HG03565 (cell line): ENCODE results near the gene TEKT2.

Source experiments
- ATAC-seq: cut with Tn5 transposase; IDR thresholded peaks from one replicate; pipeline ENCODE4 v1.9.1; 2021; ENCODE audit warnings: mild to moderate bottlenecking, moderate library complexity; ENCODE audit not compliant: unreplicated experiment

TEKT2 gene, protein sequence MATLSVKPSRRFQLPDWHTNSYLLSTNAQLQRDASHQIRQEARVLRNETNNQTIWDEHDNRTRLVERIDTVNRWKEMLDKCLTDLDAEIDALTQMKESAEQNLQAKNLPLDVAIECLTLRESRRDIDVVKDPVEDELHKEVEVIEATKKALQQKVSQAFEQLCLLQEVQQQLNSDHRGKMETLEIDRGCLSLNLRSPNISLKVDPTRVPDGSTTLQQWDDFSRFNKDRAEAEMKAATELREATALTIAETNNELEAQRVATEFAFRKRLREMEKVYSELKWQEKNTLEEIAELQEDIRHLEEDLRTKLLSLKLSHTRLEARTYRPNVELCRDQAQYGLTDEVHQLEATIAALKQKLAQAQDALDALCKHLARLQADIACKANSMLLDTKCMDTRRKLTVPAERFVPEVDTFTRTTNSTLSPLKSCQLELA

DNA sequence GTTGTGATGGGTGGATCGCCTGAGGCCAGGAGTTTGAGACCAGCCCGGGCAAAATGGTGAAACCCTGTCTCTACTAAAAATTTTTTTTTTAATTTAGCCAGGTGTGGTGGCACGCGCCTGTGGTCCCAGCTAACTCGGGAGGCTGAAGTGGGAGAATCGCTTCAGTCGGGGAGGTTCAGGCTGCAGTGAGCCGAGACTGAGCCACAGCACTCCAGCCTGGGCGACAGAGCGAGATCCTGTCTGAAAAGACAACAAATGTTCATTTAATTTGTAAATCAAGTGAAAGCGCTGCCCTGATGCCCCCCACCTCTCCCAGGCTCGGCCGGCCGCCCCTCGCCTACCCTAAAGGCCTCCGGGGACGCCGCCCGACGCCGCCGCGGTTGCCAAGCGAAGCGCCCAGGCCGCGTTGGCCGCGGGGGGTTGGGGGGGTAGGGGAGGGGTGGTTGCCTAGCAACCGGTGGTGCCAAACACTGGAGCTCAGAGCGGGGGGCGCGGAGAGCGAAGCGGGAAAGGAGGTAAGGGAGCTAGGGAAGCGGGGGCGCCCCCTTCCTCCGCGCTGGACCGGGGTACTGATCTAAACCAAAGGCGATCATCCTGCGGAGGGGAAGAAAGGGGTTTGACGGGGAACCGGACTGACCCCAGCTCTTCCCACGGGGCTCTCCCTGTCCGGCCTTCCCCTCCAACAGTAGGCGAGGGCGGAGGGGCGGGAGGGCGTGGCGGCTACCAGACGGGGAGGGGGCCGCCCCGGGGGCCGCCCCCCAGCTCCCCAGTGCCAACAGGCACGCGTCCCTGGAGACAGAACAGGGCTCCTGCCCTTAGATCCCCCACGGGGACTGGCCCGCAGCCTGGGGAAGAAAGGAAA lies at the start of gene TEKT2:
Gene TEKT2 (plus strand): TSS at position 460 of the 862 bp plus-strand sequence. CDS start 828 bp downstream, outside the sequence.
- no peak for ATAC-seq

DNA sequence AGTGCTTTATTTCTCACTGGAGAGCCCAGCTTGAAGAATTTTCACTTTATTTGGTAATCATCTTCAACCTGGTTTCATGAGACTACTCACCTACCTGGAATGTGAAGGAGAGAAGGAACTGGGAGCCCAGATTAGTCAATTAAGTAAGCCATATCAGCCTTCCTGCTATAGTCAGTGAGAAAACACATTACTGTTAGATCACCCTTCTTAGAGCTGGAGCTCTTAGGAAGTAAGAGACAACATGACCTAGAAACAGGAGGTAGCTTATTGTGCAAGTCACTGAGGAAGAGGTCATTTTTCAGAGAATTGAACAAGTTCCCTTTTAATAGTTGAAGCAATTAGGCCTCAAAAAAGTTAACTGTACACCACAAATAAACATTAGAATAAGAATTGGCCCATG lies 49.2 kb upstream of the TEKT2 start:
- no peak for ATAC-seq

DNA sequence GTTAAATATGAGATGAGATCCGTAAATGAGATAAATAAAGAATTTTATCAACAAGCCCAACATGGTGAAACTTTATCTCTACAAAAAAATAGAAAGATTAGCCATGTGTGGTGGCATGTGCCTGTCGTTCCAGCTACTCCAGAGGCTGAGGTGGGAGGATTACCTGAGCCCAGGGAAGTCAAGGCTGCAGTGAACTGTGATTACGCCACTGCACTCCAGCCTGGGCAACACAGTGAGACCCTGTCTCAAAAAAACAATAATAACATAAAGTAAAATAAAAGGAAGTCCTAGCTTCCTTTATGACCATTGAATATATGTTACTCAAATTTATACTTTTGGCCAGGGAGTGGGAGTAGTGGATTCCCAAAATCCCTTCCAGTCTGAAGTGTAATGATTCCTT lies 48.7 kb upstream of the TEKT2 start:
- no peak for ATAC-seq

DNA sequence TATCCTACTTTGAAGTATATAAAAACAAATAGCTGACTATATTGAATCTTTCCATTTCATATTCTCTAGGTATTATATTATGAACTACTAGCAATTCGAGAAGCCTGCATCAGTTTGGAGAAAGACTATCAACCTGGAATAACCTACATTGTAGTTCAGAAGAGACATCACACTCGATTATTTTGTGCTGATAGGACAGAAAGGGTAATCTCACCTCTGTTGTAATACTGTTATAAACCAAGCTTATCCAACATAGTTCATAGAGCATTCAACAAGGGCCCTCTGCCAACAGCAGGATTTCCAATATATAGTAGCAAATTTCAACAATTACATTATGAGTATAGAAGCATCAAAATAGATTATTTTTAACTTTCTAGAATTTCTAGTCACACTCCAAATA lies 43.7 kb upstream of the TEKT2 start:
- no peak for ATAC-seq

DNA sequence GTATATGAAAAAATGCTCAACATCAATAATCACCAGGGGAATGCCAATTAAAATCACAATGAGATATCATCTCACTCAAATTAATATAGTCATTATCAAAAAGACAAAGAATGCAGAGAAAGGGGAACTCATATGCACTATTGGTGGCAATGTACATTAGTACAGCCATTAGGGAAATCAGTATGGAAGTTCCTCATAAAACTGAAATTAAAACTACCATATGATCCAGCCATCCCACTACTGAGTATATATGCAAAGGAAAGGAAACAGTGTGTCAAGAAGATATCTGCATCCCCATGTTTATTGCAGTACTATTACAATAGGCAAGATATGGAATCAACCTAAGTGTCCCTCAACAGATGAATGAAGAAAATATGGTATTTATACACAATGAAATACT lies 32.1 kb upstream of the TEKT2 start:
- ATAC-seq, result no peak

DNA sequence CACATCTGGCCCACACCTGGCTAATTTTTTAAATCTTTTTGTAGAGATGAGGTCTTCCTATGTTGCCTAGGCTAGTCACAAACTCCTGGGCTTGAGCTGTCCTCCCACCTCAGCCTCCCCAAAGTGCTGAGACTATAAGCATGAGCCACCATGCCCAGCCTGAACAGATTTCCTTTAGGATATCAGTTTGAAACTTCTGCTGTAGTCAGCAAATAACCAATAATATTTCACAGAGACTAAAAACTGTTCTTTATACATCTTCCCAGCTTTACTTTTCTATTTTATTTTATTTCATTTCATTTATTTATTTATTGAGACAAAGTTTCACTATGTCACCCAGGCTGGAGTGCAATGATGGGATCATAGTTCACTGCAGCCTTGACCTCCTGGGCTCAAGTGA lies 29.9 kb upstream of the TEKT2 start:
- no peak for ATAC-seq

DNA sequence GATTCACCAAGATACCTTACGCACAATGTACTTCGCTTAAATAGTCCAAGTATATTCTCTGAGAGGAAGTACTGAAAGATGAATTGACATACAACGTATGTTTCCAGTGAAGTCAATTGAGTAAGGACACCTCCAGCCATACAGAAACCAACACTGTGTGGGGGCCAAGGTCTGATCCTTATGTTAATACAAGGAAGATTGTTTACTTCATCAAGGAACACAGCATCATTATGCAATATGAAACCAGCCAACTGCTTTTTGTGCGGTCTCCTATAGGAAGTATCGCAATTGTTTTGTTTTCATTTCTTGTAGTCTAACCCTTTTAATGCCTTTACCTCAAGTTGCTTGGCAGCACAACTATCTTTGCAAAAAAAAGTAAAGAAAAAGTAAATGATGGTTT lies 28.2 kb upstream of the TEKT2 start:
- no peak for ATAC-seq

DNA sequence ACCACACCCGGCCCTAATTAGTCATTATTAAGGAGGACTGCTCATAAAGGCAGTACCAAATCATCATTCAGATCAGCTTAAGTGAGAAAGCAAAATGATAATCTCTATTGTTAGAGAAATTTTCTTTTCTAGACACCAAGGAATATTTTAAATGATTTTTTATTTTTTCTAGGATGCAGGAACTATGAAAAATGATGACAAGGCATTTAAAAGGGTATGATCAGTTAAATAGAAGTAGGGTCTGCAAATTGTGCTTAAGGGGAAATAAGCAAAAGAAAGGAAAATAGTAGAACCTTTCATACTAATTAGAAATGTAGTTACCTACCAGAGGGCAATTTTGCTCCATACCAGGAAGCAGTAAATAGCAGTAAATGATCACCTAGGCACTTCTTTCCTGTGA lies 21.6 kb upstream of the TEKT2 start:
- ATAC-seq, result no peak

DNA sequence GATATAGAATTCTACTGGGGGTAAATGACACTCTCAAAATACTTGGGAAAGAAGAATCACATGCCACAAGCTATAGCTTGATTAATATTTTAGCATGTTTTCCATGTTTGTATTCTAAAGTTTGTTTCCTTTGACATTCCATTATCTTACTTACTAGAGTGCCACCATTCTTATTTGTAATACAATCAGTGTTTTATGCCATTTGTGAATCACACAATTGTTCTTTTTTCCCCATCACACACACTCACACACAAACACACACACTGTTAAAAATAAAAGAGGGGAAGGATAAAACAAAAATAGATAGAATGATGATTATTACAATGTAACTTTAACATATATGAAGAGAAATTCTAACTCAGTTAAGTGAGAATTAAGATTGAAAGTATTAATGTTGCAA lies 16.0 kb upstream of the TEKT2 start:
- ATAC-seq, result no peak

DNA sequence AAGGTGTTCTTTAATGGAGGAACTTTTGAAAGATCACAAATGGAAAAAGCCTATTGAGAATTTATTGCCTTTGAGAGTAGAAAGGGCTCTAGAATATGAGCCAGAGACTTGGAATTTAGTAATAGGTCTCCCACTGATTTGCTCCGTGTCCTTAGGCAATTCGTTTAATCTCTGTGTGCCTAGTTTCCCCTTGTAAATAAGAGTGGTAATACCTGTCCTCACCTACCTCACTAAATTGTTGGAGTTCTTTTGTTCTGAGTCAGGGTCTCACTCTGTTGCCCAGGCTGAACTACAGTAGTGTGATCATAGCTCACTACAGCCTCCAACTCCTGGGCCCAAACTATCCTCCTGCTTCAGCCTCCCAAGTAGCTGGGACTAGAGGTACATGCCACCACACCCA lies 15.0 kb upstream of the TEKT2 start:
- no peak for ATAC-seq

DNA sequence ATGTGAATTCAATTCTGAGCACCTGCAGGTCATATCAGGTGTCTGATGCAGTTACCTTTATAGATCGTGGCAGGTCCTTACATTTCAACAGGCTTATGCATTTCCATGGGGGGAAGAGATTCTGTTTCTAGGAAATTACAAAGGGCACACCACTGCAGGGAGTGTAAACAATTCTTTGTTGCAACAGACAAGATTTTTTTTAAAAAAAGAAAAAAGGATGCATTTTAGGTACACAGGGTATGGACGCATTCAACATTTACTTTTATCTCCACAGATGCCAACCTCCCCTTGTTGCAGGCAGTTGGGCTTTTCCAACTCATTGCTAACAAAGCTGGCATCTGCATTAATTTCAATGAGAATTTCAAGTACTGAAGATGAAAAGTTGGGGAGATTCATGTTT lies 13.5 kb upstream of the TEKT2 start:
- no peak for ATAC-seq

DNA sequence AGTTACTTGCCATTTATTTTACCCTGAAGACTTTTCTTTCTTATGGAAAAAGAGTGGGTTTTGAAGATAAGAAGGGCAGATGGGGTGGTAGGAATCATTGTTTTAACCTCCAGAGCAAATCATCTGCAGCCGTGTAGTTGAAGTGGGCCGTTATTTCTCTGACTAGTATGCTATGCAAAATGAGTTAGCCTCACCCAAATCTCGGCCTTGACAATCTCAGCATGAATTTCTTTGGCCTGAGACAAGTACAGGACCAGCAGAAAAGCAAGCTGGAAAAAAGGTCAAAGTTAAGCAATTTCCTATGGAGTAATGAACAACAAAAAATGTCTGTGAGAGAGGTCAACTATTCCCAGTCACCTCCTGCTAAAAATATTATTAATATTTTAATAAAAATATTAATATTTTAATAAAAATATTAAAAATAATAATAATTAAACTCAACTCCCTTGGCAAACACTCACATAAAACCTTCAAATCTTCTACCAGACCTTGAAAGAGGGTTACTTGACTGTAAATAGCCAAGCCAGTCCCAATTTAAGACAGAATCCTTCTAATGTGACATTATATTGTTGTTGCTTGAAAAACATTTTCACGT lies 6.8 kb upstream of the TEKT2 start:
- ATAC-seq, result no peak

DNA sequence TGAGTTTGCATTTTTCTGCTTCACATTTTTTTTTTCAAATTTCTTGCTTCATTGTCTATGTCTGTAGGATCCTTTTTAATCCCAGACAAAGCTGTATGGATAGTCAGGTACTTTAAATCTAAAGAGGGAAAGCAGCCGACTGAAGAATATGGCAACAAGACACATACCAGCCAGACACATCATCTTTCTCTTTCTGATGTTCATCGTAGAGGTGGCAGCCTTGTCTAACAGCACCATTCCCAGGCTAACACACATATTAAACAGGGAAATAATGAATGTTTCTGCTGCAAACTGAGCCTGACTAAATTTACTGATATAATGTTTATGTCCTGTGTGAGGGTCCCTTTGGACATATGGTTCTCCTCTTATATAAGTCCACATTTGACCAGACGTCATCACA lies 3.7 kb upstream of the TEKT2 start:
- ATAC-seq, result no peak

DNA sequence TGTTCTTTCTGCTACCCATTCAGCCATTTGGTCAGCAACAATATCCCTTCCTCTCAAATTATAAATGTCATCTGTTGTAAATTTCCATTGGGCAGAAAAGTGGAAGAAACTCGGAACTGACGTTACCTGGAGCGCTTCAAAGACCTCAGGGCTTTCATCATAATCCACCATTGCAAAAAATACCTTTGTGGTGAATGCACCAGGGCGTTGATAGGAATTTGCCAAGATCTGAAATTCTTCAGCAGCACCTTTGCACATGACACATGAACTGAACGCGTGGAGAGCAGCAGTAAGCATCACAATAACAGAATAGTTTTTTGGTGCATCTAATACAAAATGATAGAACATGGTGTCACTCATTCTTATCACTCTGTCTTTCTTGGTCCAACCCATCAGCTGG lies 3.1 kb upstream of the TEKT2 start:
- ATAC-seq, result no peak

DNA sequence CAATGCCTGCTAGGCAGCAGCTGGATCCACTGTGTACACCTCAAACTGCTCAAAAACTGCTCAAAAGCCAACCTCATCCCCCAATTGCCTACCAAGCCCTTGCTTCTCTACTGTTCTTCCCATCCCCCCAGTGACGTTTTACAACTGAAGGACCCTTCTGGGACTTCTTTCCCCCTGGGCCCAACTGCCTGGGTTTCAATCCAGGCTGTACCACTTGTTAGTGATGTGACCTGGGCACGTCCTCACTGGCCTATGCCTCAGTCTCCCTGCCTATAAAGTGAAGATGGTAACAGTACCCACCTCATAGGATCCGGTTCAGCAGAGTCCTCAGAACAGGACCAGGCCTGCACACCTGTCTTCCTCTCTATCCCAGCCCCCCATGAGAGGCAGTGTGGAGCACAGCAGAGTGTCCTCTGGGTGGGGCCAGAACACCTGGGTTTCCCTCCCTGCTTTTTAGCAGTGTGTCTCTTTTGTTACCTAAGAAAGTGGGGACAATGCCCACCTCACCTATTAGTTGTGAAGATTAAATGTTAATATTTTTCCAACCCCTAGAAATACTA lies 1.9 kb upstream of the TEKT2 start:
- no peak for ATAC-seq

DNA sequence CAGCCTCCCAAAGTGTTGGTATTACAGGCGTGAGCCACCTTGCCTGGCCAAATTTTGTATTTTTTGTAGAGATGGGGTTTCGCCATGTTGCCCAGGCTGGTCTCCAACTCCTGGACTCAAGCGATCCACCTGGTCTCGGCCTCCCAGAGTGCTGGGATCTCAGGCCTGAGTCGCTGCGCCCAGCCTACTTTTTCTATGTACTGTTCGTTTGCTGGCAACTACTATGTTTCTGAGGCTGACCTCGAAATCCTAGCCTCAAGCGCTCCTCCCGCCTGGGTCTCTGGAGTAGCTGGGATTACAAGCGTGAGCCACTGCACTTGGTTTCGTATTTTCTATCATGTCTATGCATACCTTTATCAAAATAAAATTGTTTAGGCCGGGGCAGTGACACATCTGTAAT lies 675 bp upstream of the TEKT2 start:
- ATAC-seq, result no peak

DNA sequence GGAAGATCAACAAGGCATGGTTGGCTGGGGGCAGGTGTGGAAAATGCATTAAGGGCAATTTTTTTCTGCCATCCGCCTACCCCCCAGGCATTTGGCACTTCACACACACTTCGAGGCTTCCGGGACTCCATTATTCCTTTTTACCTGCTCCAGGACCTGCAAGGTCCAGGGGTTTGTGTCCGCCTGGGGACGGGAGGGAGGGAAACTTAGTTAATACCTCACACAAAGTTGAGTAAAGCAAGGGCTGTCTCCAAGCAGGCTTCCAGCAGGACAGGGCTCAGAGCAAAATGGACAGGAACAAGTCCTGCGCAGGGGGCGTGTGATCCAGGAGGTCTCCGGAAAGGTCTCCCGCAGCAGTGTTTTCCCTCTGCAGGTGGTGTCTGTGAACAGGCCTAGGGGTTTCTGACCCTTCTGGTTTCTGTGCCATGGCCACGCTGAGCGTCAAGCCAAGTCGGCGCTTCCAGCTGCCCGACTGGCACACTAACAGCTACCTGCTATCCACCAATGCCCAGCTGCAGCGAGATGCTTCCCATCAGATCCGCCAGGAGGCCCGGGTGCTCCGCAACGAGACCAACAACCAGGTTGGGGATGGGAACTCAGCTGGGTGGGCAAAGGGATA lies 712 bp downstream of the TEKT2 start:
- ATAC-seq, result no peak

DNA sequence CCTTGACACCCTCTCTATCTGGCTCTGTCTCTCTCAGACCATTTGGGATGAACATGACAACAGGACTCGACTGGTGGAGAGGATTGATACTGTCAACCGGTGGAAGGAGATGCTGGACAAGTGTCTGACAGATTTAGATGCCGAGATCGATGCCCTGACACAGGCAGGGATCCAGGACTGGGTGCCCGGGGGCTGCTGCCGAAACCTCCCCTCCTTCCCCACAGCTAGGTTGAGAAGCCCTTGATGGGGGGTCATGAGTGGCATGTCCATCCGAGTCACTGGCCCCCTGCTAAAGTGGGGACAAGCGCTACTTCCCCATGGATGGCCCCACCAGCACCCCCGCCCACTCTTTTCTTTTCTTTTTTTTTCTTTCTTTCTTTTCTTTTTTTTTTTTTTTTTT lies 1.2 kb downstream of the TEKT2 start:
- ATAC-seq, result no peak

DNA sequence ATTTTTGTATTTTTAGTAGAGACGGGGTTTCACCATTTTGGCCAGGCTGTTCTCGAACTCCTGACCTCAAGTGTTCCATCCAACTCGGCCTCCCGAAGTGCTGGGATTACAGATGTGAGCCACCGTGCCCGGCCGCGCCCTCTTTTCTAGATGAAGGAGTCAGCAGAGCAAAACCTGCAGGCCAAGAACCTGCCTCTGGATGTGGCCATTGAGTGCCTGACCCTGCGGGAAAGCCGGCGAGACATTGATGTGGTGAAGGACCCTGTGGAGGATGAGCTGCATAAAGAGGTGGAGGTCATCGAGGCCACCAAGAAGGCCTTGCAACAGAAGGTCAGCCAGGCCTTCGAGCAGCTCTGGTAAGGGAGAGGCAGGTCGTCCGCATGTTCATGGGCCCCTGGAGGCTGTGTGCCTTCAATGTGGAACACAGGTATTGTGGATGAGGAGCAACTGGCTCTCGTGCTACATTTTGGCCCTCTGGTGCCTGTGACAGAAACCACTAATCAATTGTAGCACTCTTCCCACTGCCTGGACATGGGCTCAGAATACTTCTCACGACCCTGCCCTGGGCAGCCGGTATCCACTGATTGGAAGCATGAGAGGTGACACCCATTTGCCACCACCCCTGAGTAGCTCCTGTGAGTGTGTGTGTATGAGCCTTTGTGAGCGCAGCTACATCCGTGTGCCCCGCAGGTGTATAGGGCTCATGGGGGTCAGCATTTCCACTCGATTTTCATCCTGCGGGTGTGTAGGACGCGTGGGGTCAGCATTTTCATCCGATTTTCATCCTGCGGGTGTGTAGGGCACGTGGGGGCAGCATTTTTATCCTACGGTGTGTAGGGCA lies 2.0 kb downstream of the TEKT2 start:
- no peak for ATAC-seq
